Testis (tissue), 2 donors: ENCODE measurements around the gene SDHB.

ENCODE experiments used
- POLR2A ChIP-seq: fragments of 450-650 bp; IDR thresholded peaks from one replicate; pipeline ENCODE4 v1.6.1; 2017; ENCODE audit warnings: antibody characterized with exemption, mild to moderate bottlenecking, moderate library complexity
- TF ChIP-seq, protein P1 (sequence below), 3 experiments: fragments of 450-650 bp in 2 of 3; fragments of 200-600 bp in 1 of 3; sonication (generic) in 1 of 3; IDR thresholded peaks; one replicate each; pipeline ENCODE4 v1.5.1; 2016 to 2019; ENCODE audit warnings: antibody characterized with exemption in 3 of 3, mild to moderate bottlenecking in 2 of 3, moderate library complexity in 1 of 3

DNA sequence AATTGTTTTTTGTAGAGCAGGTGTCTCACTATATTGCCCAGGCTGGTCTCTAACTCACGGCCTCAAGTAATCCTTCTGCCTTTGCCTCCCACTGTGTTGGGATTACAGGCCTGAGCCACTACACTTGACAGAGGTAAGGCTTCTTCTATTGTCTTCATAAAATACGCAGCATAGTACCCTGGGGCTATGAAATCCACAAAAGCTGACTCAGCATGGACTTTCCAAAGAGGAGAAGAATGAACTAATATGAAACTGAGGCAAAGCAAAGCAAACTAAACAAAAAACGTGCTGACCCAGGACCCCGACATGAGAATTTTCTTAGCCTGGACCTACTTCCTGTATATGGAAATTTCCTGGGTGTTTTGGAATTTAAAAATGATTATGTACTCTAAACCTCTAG is 23.6 kb downstream of the SDHB start:
- no peak for TF ChIP-seq POLR2A
- TF ChIP-seq, protein P1, sequence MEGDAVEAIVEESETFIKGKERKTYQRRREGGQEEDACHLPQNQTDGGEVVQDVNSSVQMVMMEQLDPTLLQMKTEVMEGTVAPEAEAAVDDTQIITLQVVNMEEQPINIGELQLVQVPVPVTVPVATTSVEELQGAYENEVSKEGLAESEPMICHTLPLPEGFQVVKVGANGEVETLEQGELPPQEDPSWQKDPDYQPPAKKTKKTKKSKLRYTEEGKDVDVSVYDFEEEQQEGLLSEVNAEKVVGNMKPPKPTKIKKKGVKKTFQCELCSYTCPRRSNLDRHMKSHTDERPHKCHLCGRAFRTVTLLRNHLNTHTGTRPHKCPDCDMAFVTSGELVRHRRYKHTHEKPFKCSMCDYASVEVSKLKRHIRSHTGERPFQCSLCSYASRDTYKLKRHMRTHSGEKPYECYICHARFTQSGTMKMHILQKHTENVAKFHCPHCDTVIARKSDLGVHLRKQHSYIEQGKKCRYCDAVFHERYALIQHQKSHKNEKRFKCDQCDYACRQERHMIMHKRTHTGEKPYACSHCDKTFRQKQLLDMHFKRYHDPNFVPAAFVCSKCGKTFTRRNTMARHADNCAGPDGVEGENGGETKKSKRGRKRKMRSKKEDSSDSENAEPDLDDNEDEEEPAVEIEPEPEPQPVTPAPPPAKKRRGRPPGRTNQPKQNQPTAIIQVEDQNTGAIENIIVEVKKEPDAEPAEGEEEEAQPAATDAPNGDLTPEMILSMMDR (IDR thresholded peaks at IDR 0.05): no peak
